Activated T-cell treated with anti-CD3 and anti-CD28 coated beads, Interleukin-2, amount 50 U/mL, for 4 hours (primary cell): Measurements from ENCODE around the gene PCGF1. TPM values are rescaled to one million over a fixed set of nuclear protein-coding genes. Genes with fewer than 3 reads are reported as not detected.

ENCODE experiments used
- ATAC-seq, 2 donors: fragments of 200-7000 bp; cut with Tn5 transposase; one replicate each; pipeline ENCODE4 v1.10.0; 2021
- DNase-seq: peaks from one replicate; pipeline ENCODE4 v3.0.0-alpha.2; 2020
- H3K27me3 Mint-ChIP-seq: one replicate; pipeline ENCODE4 v1.8.0; 2021; ENCODE audit warnings: low read depth, mixed read lengths
- H3K36me3 Mint-ChIP-seq: one replicate; pipeline ENCODE4 v1.8.0; 2022; ENCODE audit warnings: mixed read lengths; ENCODE audit not compliant: insufficient read depth
- H3K4me1 Mint-ChIP-seq: one replicate; pipeline ENCODE4 v1.8.0; 2021; ENCODE audit warnings: low read depth, mixed read lengths
- H3K4me3 Mint-ChIP-seq: one replicate; pipeline ENCODE4 v1.8.0; 2021; ENCODE audit warnings: mild to moderate bottlenecking, moderate library complexity, mixed read lengths
- H3K9me3 Mint-ChIP-seq: one replicate; pipeline ENCODE4 v1.8.0; 2021; ENCODE audit warnings: mixed read lengths
- total RNA-seq, 3 donors: library from RNA; stranded (reverse); gene quantifications; one replicate each; pipeline ENCODE4 v1.2.1, GENCODE V29; 2021

PCGF1 gene
- total RNA-seq, 3 donors from 2014 or later, result 21.7 to 32.4 (median 28.8) TPM

- Mint-ChIP-seq H3K4me1 (peaks cover 5% of the 10 kb centered on the region), H3K27me3 (peaks cover 45% of the 10 kb centered on the region), H3K9me3 (no peaks in the 10 kb centered on the region), H3K36me3 (no peaks in the 10 kb centered on the region), H3K4me3 (peak overlapping the region; percentile 60)
- DNase-seq (no peak), ATAC-seq (no peak)
These were observed 40.9 kb upstream of the PCGF1 start for GRCh38 chr2:74548285-74548899.

GRCh38 chr2:74546004-74546403, 38.5 kb upstream of the PCGF1 start:
- no peak for DNase-seq
- no peaks in the 10 kb centered on the region for H3K9me3 Mint-ChIP-seq
- H3K4me3 Mint-ChIP-seq, result no peak overlapping the region
- peaks cover 45% of the 10 kb centered on the region for H3K27me3 Mint-ChIP-seq
- peaks cover 5% of the 10 kb centered on the region for H3K4me1 Mint-ChIP-seq
- ATAC-seq, result no peak
- H3K36me3 Mint-ChIP-seq, result no peaks in the 10 kb centered on the region

- no peak for ATAC-seq
- Mint-ChIP-seq H3K9me3 (no peaks in the 10 kb centered on the region), H3K4me3 (no peak overlapping the region), H3K27me3 (peaks cover 40% of the 10 kb centered on the region), H3K36me3 (no peaks in the 10 kb centered on the region), H3K4me1 (peaks cover 5% of the 10 kb centered on the region)
- DNase-seq, result no peak
These were observed 37.1 kb upstream of the PCGF1 start for GRCh38 chr2:74544634-74545033.

GRCh38 chr2:74542978-74543377, 35.5 kb upstream of the PCGF1 start:
- no peaks in the 10 kb centered on the region for H3K36me3 Mint-ChIP-seq
- H3K4me3 Mint-ChIP-seq, result no peak overlapping the region
- no peaks in the 10 kb centered on the region for H3K4me1 Mint-ChIP-seq
- peaks cover 43% of the 10 kb centered on the region for H3K27me3 Mint-ChIP-seq
- DNase-seq (no peak), ATAC-seq (no peak)
- no peaks in the 10 kb centered on the region for H3K9me3 Mint-ChIP-seq

- Mint-ChIP-seq H3K4me1 (no peaks in the 10 kb centered on the region), H3K9me3 (no peaks in the 10 kb centered on the region), H3K36me3 (no peaks in the 10 kb centered on the region), H3K27me3 (peaks cover 37% of the 10 kb centered on the region), H3K4me3 (no peak overlapping the region)
- no peak for DNase-seq
- ATAC-seq, result no peak
These were observed 32.8 kb upstream of the PCGF1 start for GRCh38 chr2:74540291-74540690.

- Mint-ChIP-seq H3K4me3 (no peak overlapping the region), H3K27me3 (peaks cover 37% of the 10 kb centered on the region), H3K4me1 (no peaks in the 10 kb centered on the region), H3K36me3 (no peaks in the 10 kb centered on the region), H3K9me3 (no peaks in the 10 kb centered on the region)
- DNase-seq (no peak), ATAC-seq (no peak)
These were observed 31.4 kb upstream of the PCGF1 start for GRCh38 chr2:74538881-74539339.

GRCh38 chr2:74537140-74537539, 29.6 kb upstream of the PCGF1 start:
- Mint-ChIP-seq H3K4me1 (peaks cover 2% of the 10 kb centered on the region), H3K36me3 (peaks cover 7% of the 10 kb centered on the region), H3K27me3 (peaks cover 29% of the 10 kb centered on the region), H3K9me3 (no peaks in the 10 kb centered on the region), H3K4me3 (no peak overlapping the region)
- no peak for DNase-seq
- ATAC-seq, result no peak

- DNase-seq (no peak), ATAC-seq (no peak)
- Mint-ChIP-seq H3K4me1 (peaks cover 9% of the 10 kb centered on the region), H3K36me3 (peaks cover 8% of the 10 kb centered on the region), H3K4me3 (no peak overlapping the region), H3K27me3 (peaks cover 27% of the 10 kb centered on the region), H3K9me3 (no peaks in the 10 kb centered on the region)
These were observed 28.9 kb upstream of the PCGF1 start for GRCh38 chr2:74536166-74536950.

GRCh38 chr2:74535440-74535965, 28.0 kb upstream of the PCGF1 start:
- no peak overlapping the region for H3K4me3 Mint-ChIP-seq
- H3K36me3 Mint-ChIP-seq, result peaks cover 12% of the 10 kb centered on the region

GRCh38 chr2:74534411-74534810, 26.9 kb upstream of the PCGF1 start:
- no peak for ATAC-seq
- Mint-ChIP-seq H3K4me3 (no peak overlapping the region), H3K36me3 (peaks cover 12% of the 10 kb centered on the region), H3K27me3 (peaks cover 17% of the 10 kb centered on the region), H3K4me1 (peaks cover 18% of the 10 kb centered on the region), H3K9me3 (no peaks in the 10 kb centered on the region)
- no peak for DNase-seq

More at GRCh38 chr2:74535440-74535965, 28.0 kb upstream of the PCGF1 start:
- H3K27me3 Mint-ChIP-seq, result peaks cover 23% of the 10 kb centered on the region
- no peaks in the 10 kb centered on the region for H3K9me3 Mint-ChIP-seq
- ATAC-seq (no peak), DNase-seq (no peak)
- H3K4me1 Mint-ChIP-seq, result peaks cover 18% of the 10 kb centered on the region

- Mint-ChIP-seq H3K27me3 (peaks cover 8% of the 10 kb centered on the region), H3K4me3 (no peak overlapping the region), H3K9me3 (no peaks in the 10 kb centered on the region), H3K36me3 (peaks cover 12% of the 10 kb centered on the region), H3K4me1 (peaks cover 27% of the 10 kb centered on the region)
- ATAC-seq (no peak), DNase-seq (no peak)
These were observed 26.0 kb upstream of the PCGF1 start for GRCh38 chr2:74533464-74533863.

- no peak for ATAC-seq
- H3K36me3 Mint-ChIP-seq, result peaks cover 24% of the 10 kb centered on the region
- no peaks in the 10 kb centered on the region for H3K9me3 Mint-ChIP-seq
- no peaks in the 10 kb centered on the region for H3K27me3 Mint-ChIP-seq
- peak overlapping the region; percentile 42 for H3K4me3 Mint-ChIP-seq
- no peak for DNase-seq
- H3K4me1 Mint-ChIP-seq, result peaks cover 35% of the 10 kb centered on the region
These were observed 24.7 kb upstream of the PCGF1 start for GRCh38 chr2:74532222-74532621.

- peaks cover 29% of the 10 kb centered on the region for H3K36me3 Mint-ChIP-seq
- H3K4me1 Mint-ChIP-seq, result peaks cover 38% of the 10 kb centered on the region
- DNase-seq (no peak), ATAC-seq (no peak)
- peak overlapping the region; percentile 99 for H3K4me3 Mint-ChIP-seq
- H3K27me3 Mint-ChIP-seq, result no peaks in the 10 kb centered on the region
- H3K9me3 Mint-ChIP-seq, result no peaks in the 10 kb centered on the region
These were observed 24.2 kb upstream of the PCGF1 start for GRCh38 chr2:74531666-74532065.

GRCh38 chr2:74530239-74531187, 23.0 kb upstream of the PCGF1 start:
- peak; percentile 29 to 32 for ATAC-seq
- H3K27me3 Mint-ChIP-seq, result no peaks in the 10 kb centered on the region
- no peak for DNase-seq
- peaks cover 42% of the 10 kb centered on the region for H3K4me1 Mint-ChIP-seq
- no peaks in the 10 kb centered on the region for H3K9me3 Mint-ChIP-seq
- H3K36me3 Mint-ChIP-seq, result peaks cover 39% of the 10 kb centered on the region
- H3K4me3 Mint-ChIP-seq, result peak overlapping the region; percentile 99
